ENCODE results near the gene OSBPL8.

OSBPL8 gene

DNA sequence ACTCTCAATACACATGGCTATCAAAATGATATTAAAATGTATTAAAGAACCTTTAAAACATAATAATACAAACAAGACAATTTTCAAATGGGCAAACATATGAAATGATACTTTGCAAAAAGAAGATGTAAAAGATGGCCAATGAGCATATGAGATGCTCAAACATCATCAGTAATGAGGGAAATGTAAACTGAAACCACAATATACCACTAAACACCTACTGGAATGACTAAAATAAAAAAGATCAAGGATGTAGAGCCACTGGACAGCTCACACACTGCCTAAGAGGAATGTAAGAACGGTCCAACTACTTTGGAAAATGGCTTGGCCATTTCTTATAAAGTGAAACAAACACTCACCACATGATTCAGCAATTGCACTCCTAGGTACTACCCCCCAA lies 114.1 kb downstream of the OSBPL8 start:
- Histone ChIP-seq H3K9me3 (replicated peaks in 1 of 2; ENCODE audit: control insufficient read depth in 2 of 2, insufficient read depth in 1 of 2, low read depth in 1 of 2, low read length in 2 of 2) (peaks cover 0 to 8% of the 10 kb centered on the region in 2 donors), H3K27me3 (ENCODE audit: control insufficient read depth in 3 of 3, insufficient read depth in 3 of 3, low read depth in 1 of 3, low read length in 3 of 3) (no peaks in the 10 kb centered on the region), H3K4me1 (ENCODE audit: control insufficient read depth in 2 of 2, insufficient read depth in 1 of 2, low read depth in 1 of 2, low read length in 2 of 2) (no peaks in the 10 kb centered on the region), H3K4ac (ENCODE audit: low read length) (no peak overlapping the region), H3K4me2 (ENCODE audit: insufficient read depth, low read length, poor library complexity, severe bottlenecking) (no peak overlapping the region), H3K27ac (replicated peaks; ENCODE audit: low read length) (no peak overlapping the region), H2AK5ac (ENCODE audit: low read depth, low read length) (no peak overlapping the region), H3K23ac (ENCODE audit: low read depth, low read length, poor library complexity) (no peak overlapping the region), H3K36me3 (replicated peaks in 1 of 2; ENCODE audit: control insufficient read depth in 2 of 2, insufficient read depth in 2 of 2, low read length in 2 of 2) (peaks cover 0 to 21% of the 10 kb centered on the region in 2 donors), H2BK15ac (ENCODE audit: low read length) (no peak overlapping the region), H2AFZ (ENCODE audit: low read length) (no peak overlapping the region), H3K79me1 (ENCODE audit: low read depth, low read length) (no peaks in the 10 kb centered on the region), H2BK12ac (ENCODE audit: low read length) (no peak overlapping the region), H4K8ac (ENCODE audit: low read depth, low read length) (no peak overlapping the region), H3K9ac (ENCODE audit: low read depth, low read length, poor library complexity) (no peak overlapping the region), H3K14ac (ENCODE audit: low read length) (no peak overlapping the region), H2BK120ac (ENCODE audit: low read depth, low read length) (no peak overlapping the region), H3K18ac (ENCODE audit: low read length) (no peak overlapping the region), H4K91ac (ENCODE audit: low read depth, low read length, poor library complexity) (no peak overlapping the region), H2BK5ac (ENCODE audit: low read length) (no peak overlapping the region), H3K4me3 (ENCODE audit: low read length in 2 of 2) (no peak overlapping the region)
- WGBS, 2 donors (ENCODE audit: extremely low coverage in 2 of 2, insufficient read length in 2 of 2, insufficient replicate concordance in 1 of 2), result no CpG with 5 or more reads among the region's 1 CpG
- DNase-seq (ENCODE audit: low spot score), result no peak

DNA sequence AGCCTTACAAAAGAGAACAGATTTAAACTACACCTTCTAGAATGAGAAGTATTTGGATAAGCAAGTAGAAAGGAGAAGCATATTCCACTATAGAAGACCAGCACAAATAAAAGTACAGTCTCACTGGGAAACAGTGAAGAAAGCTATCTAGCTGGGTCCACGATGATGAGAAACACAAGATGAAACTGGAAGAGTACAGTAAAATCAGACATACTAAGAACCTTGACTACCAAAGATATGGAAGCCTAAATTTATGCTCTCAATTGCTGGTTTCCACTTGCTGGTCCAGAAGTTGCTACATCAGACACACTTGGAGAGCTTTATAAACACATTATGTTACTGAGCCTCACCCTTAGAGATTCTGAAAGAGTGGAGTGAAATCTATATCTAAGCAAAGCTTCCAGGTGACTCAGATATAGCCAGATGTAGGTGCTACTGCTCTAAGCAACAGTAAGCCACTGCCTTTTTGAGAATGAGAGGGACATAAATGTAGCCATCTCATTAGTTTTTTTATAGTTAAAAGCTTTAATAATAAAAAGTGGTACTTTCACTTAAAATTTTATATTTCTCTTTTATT lies 115.1 kb downstream of the OSBPL8 start:
- Histone ChIP-seq H3K4me1 (ENCODE audit: control insufficient read depth in 2 of 2, insufficient read depth in 1 of 2, low read depth in 1 of 2, low read length in 2 of 2) (no peaks in the 10 kb centered on the region), H3K9me3 (replicated peaks in 1 of 2; ENCODE audit: control insufficient read depth in 2 of 2, insufficient read depth in 1 of 2, low read depth in 1 of 2, low read length in 2 of 2) (peaks cover 0 to under 1% of the 10 kb centered on the region in 2 donors), H3K79me1 (ENCODE audit: low read depth, low read length) (no peaks in the 10 kb centered on the region), H4K8ac (ENCODE audit: low read depth, low read length) (no peak overlapping the region), H3K4me3 (ENCODE audit: low read length in 2 of 2) (no peak overlapping the region), H2BK5ac (ENCODE audit: low read length) (no peak overlapping the region), H3K36me3 (replicated peaks in 1 of 2; ENCODE audit: control insufficient read depth in 2 of 2, insufficient read depth in 2 of 2, low read length in 2 of 2) (peaks cover 0 to 12% of the 10 kb centered on the region in 2 donors), H4K91ac (ENCODE audit: low read depth, low read length, poor library complexity) (no peak overlapping the region), H3K4ac (ENCODE audit: low read length) (no peak overlapping the region), H3K27ac (replicated peaks; ENCODE audit: low read length) (no peak overlapping the region), H3K9ac (ENCODE audit: low read depth, low read length, poor library complexity) (no peak overlapping the region), H2BK15ac (ENCODE audit: low read length) (no peak overlapping the region), H3K4me2 (ENCODE audit: insufficient read depth, low read length, poor library complexity, severe bottlenecking) (no peak overlapping the region), H3K23ac (ENCODE audit: low read depth, low read length, poor library complexity) (no peak overlapping the region), H2AK5ac (ENCODE audit: low read depth, low read length) (no peak overlapping the region), H2AFZ (ENCODE audit: low read length) (no peak overlapping the region), H3K14ac (ENCODE audit: low read length) (no peak overlapping the region), H3K18ac (ENCODE audit: low read length) (no peak overlapping the region), H3K27me3 (ENCODE audit: control insufficient read depth in 3 of 3, insufficient read depth in 3 of 3, low read depth in 1 of 3, low read length in 3 of 3) (no peaks in the 10 kb centered on the region), H2BK12ac (ENCODE audit: low read length) (no peak overlapping the region), H2BK120ac (ENCODE audit: low read depth, low read length) (no peak overlapping the region)
- DNase-seq (ENCODE audit: low spot score), result no peak
- no CpG with 5 or more reads among the region's 1 CpG for WGBS, 2 donors (ENCODE audit: extremely low coverage in 2 of 2, insufficient read length in 2 of 2, insufficient replicate concordance in 1 of 2)

DNA sequence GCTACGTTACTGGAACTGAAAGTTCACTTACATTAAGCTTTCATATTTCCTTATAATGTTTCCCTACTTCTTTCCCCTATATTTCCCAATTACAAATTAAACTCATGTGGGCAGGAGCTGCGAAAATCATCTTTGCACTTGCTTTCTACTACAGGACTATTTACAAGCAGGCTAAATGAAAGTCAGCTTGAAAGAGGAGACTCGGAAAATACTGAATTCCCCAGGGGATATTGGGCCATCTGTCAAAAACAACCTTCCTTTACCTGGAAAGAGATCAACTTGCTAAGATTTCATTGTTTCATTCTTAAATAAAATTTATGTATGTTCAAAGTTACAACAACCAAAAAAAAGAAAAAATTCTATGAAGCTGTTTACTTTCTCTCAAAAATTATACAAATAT lies 118.6 kb downstream of the OSBPL8 start:
- H2BK120ac ChIP-seq (ENCODE audit: low read depth, low read length), result no peak overlapping the region
- H3K18ac ChIP-seq (ENCODE audit: low read length), result no peak overlapping the region
- H3K27ac ChIP-seq (replicated peaks; ENCODE audit: low read length), result no peak overlapping the region
- H3K14ac ChIP-seq (ENCODE audit: low read length), result no peak overlapping the region
- no peak overlapping the region for H4K91ac ChIP-seq (ENCODE audit: low read depth, low read length, poor library complexity)
- WGBS, 2 donors (ENCODE audit: extremely low coverage in 2 of 2, insufficient read length in 2 of 2, insufficient replicate concordance in 1 of 2), result no CpG with 5 or more reads among the region's 3 CpGs
- H3K4me1 ChIP-seq (ENCODE audit: control insufficient read depth in 2 of 2, insufficient read depth in 1 of 2, low read depth in 1 of 2, low read length in 2 of 2), result no peaks in the 10 kb centered on the region
- H3K79me1 ChIP-seq (ENCODE audit: low read depth, low read length), result no peaks in the 10 kb centered on the region
- no peak overlapping the region for H2BK12ac ChIP-seq (ENCODE audit: low read length)
- no peak for DNase-seq (ENCODE audit: low spot score)
- H3K23ac ChIP-seq (ENCODE audit: low read depth, low read length, poor library complexity), result no peak overlapping the region
- H3K4me2 ChIP-seq (ENCODE audit: insufficient read depth, low read length, poor library complexity, severe bottlenecking), result no peak overlapping the region
- H3K36me3 ChIP-seq (replicated peaks in 1 of 2; ENCODE audit: control insufficient read depth in 2 of 2, insufficient read depth in 2 of 2, low read length in 2 of 2), result peaks cover 0 to 5% of the 10 kb centered on the region in 2 donors
- H2AK5ac ChIP-seq (ENCODE audit: low read depth, low read length), result no peak overlapping the region
- H3K4me3 ChIP-seq (ENCODE audit: low read length in 2 of 2), result no peak overlapping the region
- H4K8ac ChIP-seq (ENCODE audit: low read depth, low read length), result no peak overlapping the region
- H3K9me3 ChIP-seq (replicated peaks in 1 of 2; ENCODE audit: control insufficient read depth in 2 of 2, insufficient read depth in 1 of 2, low read depth in 1 of 2, low read length in 2 of 2), result no peaks in the 10 kb centered on the region
- H3K9ac ChIP-seq (ENCODE audit: low read depth, low read length, poor library complexity), result no peak overlapping the region
- H2BK5ac ChIP-seq (ENCODE audit: low read length), result no peak overlapping the region
- H3K4ac ChIP-seq (ENCODE audit: low read length), result no peak overlapping the region
- no peaks in the 10 kb centered on the region for H3K27me3 ChIP-seq (ENCODE audit: control insufficient read depth in 3 of 3, insufficient read depth in 3 of 3, low read depth in 1 of 3, low read length in 3 of 3)
- no peak overlapping the region for H2AFZ ChIP-seq (ENCODE audit: low read length)
- no peak overlapping the region for H2BK15ac ChIP-seq (ENCODE audit: low read length)

DNA sequence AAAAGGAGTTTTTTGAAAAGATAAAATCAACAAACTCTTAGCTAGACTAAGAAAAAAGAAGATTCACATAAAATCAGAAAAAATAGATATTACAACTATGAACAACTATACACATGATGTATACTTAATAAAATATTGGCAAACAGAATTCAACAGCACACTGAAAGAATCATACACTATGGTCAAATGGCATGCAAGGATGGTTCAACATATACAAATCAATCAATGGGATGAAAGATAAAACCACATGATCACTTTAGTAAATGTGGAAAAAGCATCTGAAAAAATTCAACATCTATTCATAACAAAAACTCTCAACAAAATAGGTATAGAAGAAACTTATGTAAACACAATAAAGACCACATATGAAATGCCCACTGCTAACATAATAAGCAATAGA lies 126.8 kb downstream of the OSBPL8 start:
- peaks cover 0 to 5% of the 10 kb centered on the region in 2 donors for H3K36me3 ChIP-seq (replicated peaks in 1 of 2; ENCODE audit: control insufficient read depth in 2 of 2, insufficient read depth in 2 of 2, low read length in 2 of 2)
- no peaks in the 10 kb centered on the region for H3K4me1 ChIP-seq (ENCODE audit: control insufficient read depth in 2 of 2, insufficient read depth in 1 of 2, low read depth in 1 of 2, low read length in 2 of 2)
- H3K27ac ChIP-seq (replicated peaks; ENCODE audit: low read length), result no peak overlapping the region

More for the DNA sequence above, 126.8 kb downstream of the OSBPL8 start:
- no peak overlapping the region for H3K9ac ChIP-seq (ENCODE audit: low read depth, low read length, poor library complexity)
- no peak overlapping the region for H3K23ac ChIP-seq (ENCODE audit: low read depth, low read length, poor library complexity)
- H3K27me3 ChIP-seq (ENCODE audit: control insufficient read depth in 3 of 3, insufficient read depth in 3 of 3, low read depth in 1 of 3, low read length in 3 of 3), result no peaks in the 10 kb centered on the region
- no peak overlapping the region for H4K91ac ChIP-seq (ENCODE audit: low read depth, low read length, poor library complexity)
- no peak overlapping the region for H2AFZ ChIP-seq (ENCODE audit: low read length)
- H3K4me3 ChIP-seq (ENCODE audit: low read length in 2 of 2), result no peak overlapping the region
- no peak overlapping the region for H3K4ac ChIP-seq (ENCODE audit: low read length)
- H2BK12ac ChIP-seq (ENCODE audit: low read length), result no peak overlapping the region
- no peak overlapping the region for H2BK15ac ChIP-seq (ENCODE audit: low read length)
- DNase-seq (ENCODE audit: low spot score), result no peak
- H2BK5ac ChIP-seq (ENCODE audit: low read length), result no peak overlapping the region
- no peak overlapping the region for H4K8ac ChIP-seq (ENCODE audit: low read depth, low read length)
- no peak overlapping the region for H3K14ac ChIP-seq (ENCODE audit: low read length)
- H3K18ac ChIP-seq (ENCODE audit: low read length), result no peak overlapping the region
- no peak overlapping the region for H2AK5ac ChIP-seq (ENCODE audit: low read depth, low read length)
- peaks cover 0 to 26% of the 10 kb centered on the region in 2 donors for H3K9me3 ChIP-seq (replicated peaks in 1 of 2; ENCODE audit: control insufficient read depth in 2 of 2, insufficient read depth in 1 of 2, low read depth in 1 of 2, low read length in 2 of 2)
- no peak overlapping the region for H3K4me2 ChIP-seq (ENCODE audit: insufficient read depth, low read length, poor library complexity, severe bottlenecking)
- H2BK120ac ChIP-seq (ENCODE audit: low read depth, low read length), result no peak overlapping the region
- H3K79me1 ChIP-seq (ENCODE audit: low read depth, low read length), result no peaks in the 10 kb centered on the region
